HG03575 (cell line): ENCODE measurements around the gene ZBTB24.

Experiments used
- ATAC-seq: cut with Tn5 transposase; IDR thresholded peaks from one replicate; pipeline ENCODE4 v1.9.1; 2021; ENCODE audit not compliant: unreplicated experiment, insufficient number of reproducible peaks, low FRiP score; ENCODE audit errors: extremely low read depth

The ZBTB24 gene

DNA sequence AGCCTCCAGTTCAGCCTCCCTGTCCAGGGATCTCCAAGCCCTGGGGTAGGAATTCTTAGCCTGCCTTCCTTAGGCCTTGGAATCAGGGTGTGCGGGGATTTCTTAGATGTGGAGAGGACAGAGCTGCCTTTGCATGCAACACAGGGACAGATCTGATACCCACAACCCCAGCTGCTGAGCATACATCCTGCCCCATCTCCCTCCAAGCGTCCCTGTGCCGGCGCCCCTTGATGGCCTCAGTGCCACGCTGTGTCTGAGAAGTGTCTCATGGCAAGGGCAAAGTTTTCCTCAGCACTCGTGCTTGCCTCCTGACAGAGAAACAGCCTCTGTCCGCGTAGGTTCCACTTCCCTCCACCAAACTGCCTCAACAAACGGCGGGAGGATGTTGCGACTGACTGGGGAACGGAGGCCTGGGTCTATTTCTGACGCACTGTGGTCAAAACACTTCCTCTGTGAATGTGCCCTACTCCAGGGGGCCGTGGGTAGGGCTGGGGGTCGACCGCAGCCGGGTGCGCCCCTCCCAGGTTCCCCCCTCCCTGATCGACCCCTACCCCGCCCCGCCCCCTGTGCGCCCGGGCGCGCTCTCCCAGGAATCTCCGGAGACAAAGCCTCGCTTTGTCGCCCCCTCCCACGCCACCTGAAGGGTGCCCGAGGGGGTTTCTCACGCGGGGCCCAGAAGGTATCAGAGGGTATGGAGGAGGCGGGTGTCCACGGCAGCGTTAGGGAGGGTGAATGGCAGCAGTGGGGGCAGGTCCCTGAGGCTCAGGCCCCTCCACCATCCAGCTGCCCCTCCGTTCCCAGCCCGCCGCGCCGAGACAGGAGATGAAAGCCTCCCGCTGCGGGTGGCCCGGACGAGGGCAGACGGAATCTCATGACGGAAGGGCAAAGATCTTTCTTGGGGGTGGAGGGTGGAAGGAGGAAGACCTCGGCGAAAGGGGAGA, 28.3 kb downstream of the ZBTB24 start:
- ATAC-seq: no peak

DNA sequence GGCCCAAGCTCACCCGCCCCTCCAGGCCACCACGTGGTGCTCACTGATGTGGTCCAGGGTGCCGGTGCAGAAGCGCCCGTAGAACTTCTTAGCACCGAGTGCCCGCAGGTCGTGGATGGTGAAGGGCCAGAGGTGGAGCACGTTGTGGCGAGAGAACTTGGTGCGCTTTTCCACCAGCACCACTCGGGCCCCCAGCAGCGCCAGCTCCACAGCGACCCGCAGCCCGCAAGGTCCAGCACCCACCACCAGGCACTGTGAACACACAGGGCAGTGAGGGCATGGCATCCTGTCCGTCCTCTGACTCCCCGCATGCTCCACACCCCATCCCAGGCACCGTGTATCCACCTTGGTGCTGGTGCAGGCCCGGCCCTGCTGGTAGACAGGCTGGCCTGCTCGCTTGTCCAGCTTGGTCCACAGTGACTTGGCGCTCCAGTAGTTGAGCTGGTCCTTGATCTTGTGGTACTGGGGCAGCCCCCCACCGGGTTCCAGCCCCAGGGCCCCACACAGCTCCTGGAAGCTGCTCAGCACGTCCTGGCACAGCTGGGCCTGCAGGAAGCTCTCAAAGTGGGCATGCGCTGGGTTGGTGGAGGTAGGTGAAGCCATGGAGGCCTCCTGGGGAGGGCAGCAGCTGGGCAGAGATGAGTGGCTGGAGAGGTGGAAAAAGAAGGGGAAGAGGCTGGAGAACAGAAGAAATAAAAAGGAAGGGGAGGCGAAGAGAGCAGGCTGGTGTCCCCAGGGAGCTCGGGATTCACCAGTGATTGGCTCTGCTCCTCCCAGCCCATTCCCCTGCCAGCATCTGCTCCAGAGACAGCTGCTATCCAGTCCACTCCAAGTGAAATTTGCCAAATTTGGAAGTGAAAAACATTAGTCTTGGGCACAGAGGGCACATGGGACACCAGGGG, 29.2 kb downstream of the ZBTB24 start:
- no peak for ATAC-seq

DNA sequence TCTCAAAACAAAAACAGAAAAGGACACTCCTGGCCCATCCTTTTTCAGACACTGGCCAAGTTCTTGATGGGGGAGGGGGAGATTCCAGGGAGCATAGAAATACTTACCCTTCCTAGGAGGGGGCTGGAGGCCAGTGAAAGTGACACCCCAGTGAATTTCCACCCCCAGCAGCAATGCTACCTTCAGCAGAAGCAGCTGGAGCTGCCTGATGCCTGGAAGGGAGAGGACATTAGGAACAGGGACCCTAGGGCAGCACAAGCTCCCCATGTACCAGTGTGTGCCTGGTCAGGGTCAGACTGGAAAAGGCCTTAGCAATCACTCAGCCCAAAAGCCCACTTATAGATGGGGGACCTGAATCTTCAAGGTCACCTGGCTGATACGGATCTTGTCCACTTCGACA, 29.9 kb downstream of the ZBTB24 start:
- no peak for ATAC-seq

DNA sequence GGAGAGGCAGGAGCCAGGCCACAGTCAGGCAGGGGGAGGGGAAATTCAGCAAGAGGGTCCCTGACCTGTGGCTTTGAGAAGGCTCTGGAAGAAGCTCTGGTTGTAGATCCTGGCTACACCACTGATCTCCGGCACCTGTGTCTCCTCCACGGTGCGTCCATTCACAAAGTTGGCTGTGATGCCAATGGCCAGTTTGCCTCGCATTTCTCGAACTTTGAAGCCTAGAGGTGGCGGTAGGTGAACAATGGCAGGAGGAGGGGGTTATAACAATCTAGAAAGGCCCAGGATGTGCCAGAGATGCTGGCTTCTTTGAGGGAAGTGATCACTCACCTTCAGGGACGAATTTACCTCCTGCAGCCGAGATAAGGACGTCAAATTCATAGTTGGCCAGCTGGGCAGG, 30.8 kb downstream of the ZBTB24 start:
- no peak for ATAC-seq

DNA sequence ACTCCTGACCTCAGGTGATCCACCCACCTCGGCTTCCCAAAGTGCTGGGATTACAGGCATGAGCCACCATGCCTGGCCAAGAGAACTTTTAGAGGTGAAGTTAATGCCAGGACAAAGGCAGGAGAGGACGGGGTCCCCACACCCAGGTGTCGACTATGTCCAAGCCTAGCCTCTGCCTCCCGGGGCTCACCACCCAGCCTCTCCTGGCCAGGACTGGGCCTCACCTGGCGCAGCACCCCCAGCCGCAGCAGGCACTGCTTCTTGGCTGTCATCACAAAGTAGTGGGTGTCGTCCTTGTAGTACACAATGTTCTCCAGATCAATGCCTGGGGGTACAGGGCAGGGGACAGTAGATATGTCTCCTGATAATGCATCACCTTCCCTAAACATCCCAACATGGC, 31.6 kb downstream of the ZBTB24 start:
- no peak for ATAC-seq

DNA sequence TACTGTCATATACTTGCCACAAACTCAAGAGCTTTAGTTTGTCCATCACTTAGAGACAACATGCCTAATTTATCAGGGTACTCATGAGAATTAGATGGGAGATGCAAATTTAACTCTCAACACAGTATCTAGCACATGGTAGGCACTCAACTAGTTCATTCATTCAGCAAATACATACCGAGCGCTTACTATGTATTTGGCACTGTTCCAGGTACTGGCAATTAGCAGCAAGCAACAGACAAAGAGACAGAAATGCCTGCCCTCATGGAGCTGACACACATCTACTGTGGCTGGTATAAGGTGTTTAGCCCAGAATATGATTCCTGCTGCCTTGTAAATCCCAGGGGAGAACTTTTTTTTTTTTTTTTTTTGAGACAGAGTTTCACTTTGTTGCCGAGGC, 32.2 kb downstream of the ZBTB24 start:
- ATAC-seq: no peak

DNA sequence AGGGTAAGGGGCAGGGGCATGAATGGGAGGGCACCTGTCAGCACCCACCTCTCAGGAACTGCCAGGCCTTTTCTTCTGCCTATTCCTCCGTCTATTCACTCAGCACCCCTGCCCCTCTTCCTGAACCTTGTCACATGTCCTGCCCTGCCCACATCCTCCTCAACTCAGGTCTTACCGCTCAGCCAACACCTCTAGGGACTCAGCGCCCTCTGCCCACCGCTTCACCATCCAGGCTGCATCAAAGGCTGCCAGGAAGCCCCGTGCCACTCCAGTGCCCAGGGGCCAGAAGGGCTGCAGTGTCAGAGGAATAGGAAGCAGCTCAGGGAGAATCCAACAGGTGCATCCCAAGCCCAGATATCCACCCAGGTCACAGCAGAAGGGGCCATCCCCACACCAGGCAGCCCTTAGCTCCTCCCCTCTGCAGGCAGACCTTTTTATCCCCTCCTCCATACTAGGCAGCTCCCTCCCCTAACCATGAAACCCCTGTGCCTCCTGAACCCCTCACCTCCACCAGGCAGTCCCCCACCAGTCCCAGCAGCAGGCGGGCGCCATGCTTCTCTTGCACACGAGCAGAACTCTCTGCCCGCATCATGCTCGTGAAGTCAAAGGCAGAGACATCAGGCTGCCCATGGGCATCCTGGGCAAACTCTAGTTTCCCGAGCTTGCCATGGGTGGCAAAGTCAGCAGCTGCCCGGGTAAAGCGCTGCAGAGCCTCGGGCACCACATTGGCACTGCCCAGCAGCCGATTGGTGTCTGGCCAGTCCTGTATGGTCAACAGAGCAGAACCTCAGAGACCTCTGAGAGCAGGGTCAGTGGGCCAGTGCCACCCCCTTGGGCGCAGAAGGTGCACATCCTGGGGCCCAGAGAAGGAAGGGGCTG, 33.0 kb downstream of the ZBTB24 start:
- no peak for ATAC-seq

DNA sequence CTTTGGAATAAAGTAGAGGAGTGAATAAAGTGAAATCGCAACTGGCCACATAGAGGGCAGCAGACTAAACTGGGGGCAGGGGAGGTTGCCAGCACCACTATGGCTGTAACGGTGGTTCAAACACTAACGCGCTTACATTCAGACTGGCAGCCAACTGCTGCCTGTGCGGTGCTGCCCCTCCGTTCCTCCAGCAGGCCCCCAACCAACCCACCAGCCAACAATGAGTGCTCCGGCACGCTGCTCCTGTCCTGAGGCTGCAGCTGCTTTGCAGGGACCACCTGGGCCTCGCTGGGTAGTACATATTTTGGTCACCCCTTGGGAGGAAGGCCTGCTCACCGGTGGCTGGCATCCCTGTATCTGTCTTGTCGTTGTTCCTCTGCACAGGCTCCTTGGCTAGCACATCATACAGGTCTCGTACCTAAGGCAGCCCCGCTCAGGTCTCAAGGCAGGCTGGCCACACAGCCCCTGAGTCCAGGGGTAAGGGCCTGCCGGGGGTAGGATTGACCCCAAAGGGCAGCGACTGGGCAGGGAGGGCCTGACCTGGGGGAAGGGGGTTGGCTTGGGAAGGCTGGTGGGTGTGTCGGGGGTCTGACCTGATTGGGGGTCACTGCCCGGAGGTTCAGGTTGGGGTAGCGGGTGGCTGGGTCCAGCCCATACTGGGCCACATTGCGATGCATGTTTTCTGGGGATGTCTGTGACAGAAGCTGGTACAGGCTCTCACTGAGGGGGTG, 33.8 kb downstream of the ZBTB24 start:
- ATAC-seq: no peak

DNA sequence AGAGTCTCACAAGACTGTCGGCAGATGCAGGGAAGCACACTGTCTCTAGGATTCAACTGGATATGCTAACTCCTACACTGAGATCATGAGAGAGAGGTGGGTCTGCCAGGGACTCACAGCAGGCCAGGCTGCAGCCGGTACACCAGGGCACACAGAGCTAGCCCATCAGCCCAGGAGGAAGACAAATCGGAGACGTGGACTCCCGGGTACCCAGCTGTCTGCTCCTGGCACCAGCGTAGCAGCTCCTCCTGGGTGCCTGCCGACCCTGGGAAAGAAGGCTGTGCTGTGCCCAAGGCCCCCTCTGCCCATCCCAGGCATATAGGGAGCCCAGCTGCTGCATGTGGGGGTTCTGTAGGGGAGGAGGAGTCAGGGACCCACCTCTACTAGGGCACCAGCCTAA, 34.4 kb downstream of the ZBTB24 start:
- ATAC-seq: no peak

DNA sequence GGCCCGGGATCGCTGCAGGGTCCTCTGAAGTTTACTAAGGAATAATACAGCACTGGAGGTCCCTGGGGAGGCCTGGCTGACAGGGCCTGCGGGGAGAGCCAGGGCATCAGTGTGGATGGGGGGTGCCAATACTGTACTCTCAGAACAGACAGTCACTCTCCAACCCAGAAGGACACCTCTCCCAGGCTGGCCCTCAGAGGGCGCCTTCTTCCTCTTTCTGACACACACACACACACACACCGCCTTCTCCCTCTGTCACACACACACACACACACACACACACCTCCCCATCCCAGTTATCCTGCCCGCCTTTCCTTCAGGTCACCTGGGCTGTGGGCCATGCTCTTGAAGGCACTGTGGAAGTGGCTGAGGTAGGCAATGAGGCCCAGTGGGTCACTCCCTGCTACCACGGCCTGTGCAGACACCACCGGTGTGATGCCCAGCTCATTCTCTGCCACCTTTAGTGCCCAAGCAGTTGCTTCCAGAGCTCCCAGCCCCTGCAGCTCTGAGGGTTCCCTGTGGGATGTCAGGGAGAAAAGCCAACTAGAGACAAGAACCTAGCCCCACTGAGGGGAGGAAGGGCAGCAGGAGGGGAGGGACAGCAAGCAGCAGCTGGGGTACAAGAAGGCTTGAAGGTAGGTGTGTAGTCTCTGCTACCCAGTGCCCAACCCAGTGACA, 35.0 kb downstream of the ZBTB24 start:
- ATAC-seq: no peak

DNA sequence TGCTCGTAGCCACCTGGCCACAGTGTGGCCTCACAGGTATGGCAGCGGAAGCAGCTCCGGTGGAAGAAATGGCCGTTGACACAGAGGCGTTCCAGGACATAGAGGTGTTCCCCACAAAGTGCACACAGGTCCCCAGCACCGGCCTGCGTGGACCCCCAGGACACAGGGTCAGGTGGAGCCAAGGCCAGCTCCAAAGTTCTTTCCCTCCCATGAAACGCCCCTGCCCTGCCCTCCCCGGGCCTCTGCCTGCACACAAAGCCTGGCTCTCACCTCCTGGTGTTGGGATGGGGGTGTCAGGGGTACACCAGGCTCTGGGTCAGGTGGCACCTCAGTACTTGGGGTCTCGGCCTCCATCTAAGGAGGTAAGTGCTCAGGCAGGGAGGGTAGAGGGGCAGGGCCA, 35.9 kb downstream of the ZBTB24 start:
- no peak for ATAC-seq

DNA sequence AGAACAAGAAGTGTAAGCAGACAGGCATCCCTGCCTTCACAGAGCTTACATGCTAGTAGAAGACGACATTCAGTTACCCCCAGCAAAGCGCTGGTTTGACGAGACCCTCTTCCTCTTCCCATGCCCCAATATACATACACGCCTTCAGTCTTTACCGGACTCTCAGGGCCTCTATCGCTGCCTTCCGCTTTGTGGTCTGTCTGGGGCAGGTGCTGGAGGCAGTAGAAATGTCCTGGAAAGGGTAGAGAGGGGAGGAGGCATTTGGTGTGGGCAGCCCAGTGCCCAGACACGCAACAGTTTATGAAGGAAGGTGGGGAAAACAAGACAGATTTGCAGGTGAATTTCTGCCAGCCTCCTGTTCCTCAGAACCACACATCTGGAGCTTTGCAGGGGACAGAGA, 36.5 kb downstream of the ZBTB24 start:
- ATAC-seq: no peak

DNA sequence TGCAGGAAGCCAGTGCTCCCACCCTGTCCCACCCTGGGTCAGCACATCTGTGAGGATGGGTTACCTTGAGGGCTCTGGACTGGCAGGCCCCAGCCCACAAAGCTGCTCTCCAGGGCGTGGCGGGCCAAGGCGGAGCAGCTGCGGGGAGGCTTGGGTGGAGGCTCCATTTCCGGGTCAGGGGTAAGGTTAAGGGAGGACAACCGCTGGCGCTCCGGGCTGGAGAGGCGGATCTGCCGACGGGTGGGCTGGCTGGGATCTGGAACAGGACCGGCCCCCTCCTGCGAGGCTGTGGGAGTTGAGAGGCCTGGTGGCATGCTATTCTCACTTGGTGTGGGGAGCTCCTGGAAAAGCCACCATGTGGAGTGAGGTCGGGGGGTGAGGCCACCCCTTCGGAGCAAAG, 36.9 kb downstream of the ZBTB24 start:
- ATAC-seq: no peak

DNA sequence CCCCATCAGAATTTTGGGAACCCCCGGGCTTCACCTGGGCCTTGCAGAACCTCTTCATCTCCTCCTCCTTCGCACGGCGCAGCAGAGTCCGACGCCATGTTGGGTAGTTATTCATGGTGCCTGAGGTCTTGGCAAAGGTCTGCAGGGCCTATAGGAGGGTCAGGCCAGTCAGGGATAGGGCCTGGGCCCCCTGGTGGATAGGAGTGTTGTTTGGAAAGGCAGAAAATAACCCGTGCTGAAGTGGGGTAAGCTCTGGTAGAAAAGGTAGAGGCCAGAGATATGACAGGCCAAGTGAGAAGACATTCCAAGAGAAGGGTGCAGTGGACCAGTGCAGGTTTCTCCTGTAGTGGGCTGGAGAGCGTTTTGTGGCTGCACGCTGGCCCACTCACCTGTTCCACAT, 37.6 kb downstream of the ZBTB24 start:
- ATAC-seq: no peak

DNA sequence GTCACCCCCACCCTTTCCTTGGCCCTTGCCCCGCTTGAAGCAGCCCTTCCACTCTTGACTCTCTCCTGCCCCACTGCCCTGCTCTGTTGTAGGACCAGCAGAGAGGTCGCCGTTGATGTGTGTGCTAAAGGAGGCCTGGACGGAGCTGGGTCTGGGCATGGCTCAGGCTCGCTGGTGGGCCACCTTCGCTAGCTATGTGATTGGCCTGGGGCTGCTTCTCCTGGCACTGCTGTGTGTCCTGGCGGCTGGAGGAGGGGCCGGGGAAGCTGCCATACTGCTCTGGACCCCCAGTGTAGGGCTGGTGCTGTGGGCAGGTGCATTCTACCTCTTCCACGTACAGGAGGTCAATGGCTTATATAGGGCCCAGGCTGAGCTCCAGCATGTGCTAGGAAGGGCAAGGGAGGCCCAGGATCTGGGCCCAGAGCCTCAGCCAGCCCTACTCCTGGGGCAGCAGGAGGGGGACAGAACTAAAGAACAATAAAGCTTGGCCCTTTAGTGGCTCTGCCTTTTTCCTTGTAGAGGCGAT, 39.5 kb downstream of the ZBTB24 start:
- no peak for ATAC-seq

DNA sequence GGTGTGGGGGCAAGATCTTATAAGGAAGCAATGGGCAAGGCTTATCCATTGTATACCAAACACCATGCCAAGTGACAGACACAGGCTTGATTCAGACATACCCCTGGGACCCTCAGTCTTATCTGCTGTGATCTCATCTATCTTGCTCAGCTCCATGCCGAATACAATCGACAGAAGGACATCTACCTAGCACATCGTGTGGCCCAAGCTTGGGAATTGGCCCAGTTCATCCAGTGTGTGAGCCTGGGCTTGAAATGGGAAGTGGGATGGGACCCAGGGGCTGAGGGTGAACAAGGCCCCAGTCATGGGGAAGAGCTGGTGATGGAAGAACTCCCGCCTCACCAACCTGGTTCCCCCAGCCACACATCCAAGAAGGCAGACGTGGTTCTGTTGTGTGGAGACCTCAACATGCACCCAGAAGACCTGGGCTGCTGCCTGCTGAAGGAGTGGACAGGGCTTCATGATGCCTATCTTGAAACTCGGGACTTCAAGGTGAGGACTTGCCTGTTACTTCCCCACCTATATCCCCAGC, 40.6 kb downstream of the ZBTB24 start:
- ATAC-seq: no peak

DNA sequence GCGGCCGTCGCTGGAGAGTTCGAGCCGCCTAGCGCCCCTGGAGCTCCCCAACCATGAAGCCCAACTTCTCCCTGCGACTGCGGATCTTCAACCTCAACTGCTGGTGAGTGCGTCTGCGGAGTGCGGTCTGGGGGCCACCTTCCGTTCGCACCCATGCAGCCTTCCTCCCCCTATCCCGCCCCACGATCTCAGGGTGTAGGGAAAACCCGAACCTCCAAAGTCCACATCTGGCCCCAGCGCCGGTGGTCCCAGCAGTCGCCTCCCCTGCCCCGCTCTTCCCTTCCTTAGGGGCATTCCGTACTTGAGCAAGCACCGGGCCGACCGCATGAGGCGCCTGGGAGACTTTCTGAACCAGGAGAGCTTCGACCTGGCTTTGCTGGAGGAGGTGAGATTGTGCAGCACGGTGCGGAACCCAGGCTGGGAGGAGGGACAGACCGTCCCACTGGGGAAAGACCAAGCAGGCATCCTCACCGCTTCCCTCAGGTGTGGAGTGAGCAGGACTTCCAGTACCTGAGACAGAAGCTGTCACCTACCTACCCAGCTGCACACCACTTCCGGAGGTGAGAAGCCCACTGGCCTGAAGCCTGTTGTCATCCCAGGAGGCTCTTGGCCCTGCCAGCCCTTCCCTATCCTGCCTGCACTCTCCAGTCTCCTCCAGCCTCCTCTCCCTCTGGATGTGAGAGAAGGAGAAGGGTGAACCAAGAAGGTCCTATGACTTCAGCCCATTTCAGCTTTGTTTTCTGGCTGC, 41.8 kb downstream of the ZBTB24 start:
- no peak for ATAC-seq
